CD14-positive monocyte (primary cell): ENCODE measurements around the gene AIG1. TPM values are rescaled to one million over a fixed set of nuclear protein-coding genes. Genes with fewer than 3 reads are reported as not detected.

Experiments
- DNase-seq, 3 donors: peaks; one replicate each; pipeline ENCODE4 v3.0.0-alpha.2; 2011 to 2022
- H2AFZ ChIP-seq: 2 replicates; pipeline ENCODE4 v1.6.0; 2012; ENCODE audit warnings: mild to moderate bottlenecking, low read depth, low read length, inconsistent platforms; ENCODE audit not compliant: insufficient read depth, poor library complexity, severe bottlenecking
- H3K27ac ChIP-seq, 2 donors: 1 replicate in 1 of 2; 2 replicates in 1 of 2; pipeline ENCODE4 v1.5.1; 2012 to 2013; ENCODE audit warnings: low read length in 2 of 2, control low read depth in 1 of 2, inconsistent platforms in 1 of 2, low read depth in 1 of 2, mild to moderate bottlenecking in 1 of 2
- H3K27me3 ChIP-seq, 2 donors: one replicate each; pipeline versions ENCODE4 v1.6.0 to v1.6.1; 2011 to 2013; ENCODE audit warnings: low read length in 2 of 2; ENCODE audit not compliant: control insufficient read depth in 2 of 2, insufficient read depth in 2 of 2
- H3K36me3 ChIP-seq, 2 donors: replicated peaks in 1 of 2; 1 replicate in 1 of 2; 2 replicates in 1 of 2; pipeline versions ENCODE4 v1.5.1 to v1.6.1; 2012 to 2013; ENCODE audit warnings: low read length in 2 of 2, control low read depth in 1 of 2, inconsistent platforms in 1 of 2, mild to moderate bottlenecking in 1 of 2; ENCODE audit not compliant: insufficient read depth in 2 of 2, control insufficient read depth in 1 of 2
- H3K4me1 ChIP-seq, 2 donors: 1 replicate in 1 of 2; 2 replicates in 1 of 2; pipeline versions ENCODE4 v1.5.1 to v1.6.1; 2012 to 2013; ENCODE audit warnings: low read length in 2 of 2, control low read depth in 1 of 2, inconsistent platforms in 1 of 2, mild to moderate bottlenecking in 1 of 2, moderate library complexity in 1 of 2; ENCODE audit not compliant: insufficient read depth in 2 of 2, control insufficient read depth in 1 of 2
- H3K4me2 ChIP-seq: replicated peaks from 2 replicates; pipeline ENCODE3; 2012; ENCODE audit warnings: low read length, moderate library complexity, mild to moderate bottlenecking; ENCODE audit not compliant: poor library complexity, severe bottlenecking; ENCODE audit errors: extremely low read depth
- H3K4me3 ChIP-seq, 3 experiments: fragments of 200-600 bp in 1 of 3; sonication (generic) in 1 of 3; replicated peaks in 1 of 3; 1 replicate in 2 of 3; 2 replicates in 1 of 3; pipeline ENCODE4 v1.5.1; 2011 to 2013; ENCODE audit warnings: low read length in 3 of 3, mild to moderate bottlenecking in 3 of 3, control low read depth in 2 of 3, low read depth in 2 of 3, inconsistent platforms in 1 of 3, moderate library complexity in 1 of 3
- H3K79me2 ChIP-seq: 2 replicates; pipeline ENCODE4 v1.6.0; 2012; ENCODE audit warnings: mild to moderate bottlenecking, control low read depth, inconsistent platforms, low read length, moderate library complexity; ENCODE audit not compliant: insufficient read depth
- H3K9ac ChIP-seq: 2 replicates; pipeline ENCODE4 v1.6.0; 2017; ENCODE audit warnings: low read length, mild to moderate bottlenecking; ENCODE audit not compliant: insufficient read depth, poor library complexity, severe bottlenecking
- H3K9me3 ChIP-seq, 2 donors: replicated peaks in 1 of 2; 1 replicate in 1 of 2; 2 replicates in 1 of 2; pipeline versions ENCODE4 v1.5.1 to v1.6.1; 2012 to 2013; ENCODE audit warnings: low read length in 2 of 2, control low read depth in 1 of 2; ENCODE audit not compliant: control insufficient read depth in 1 of 2, insufficient read depth in 1 of 2
- H4K20me1 ChIP-seq: 2 replicates; pipeline ENCODE4 v1.6.0; 2012; ENCODE audit warnings: mild to moderate bottlenecking, low read length, control low read depth, moderate library complexity; ENCODE audit not compliant: insufficient read depth
- H3K27ac Mint-ChIP-seq, 7 donors: one replicate each; pipeline ENCODE4 v1.8.0; 2020; ENCODE audit warnings: mild to moderate bottlenecking in 7 of 7, mixed read lengths in 7 of 7, moderate library complexity in 6 of 7, inconsistent platforms in 2 of 7
- H3K27me3 Mint-ChIP-seq, 3 donors: one replicate each; pipeline ENCODE4 v1.8.0; 2021 to 2022; ENCODE audit warnings: low read depth in 3 of 3, mild to moderate bottlenecking in 3 of 3, mixed read lengths in 3 of 3, moderate library complexity in 3 of 3, inconsistent platforms in 1 of 3
- H3K36me3 Mint-ChIP-seq, 2 donors: one replicate each; pipeline ENCODE4 v1.8.0; 2020; ENCODE audit warnings: mixed read lengths in 2 of 2, inconsistent platforms in 1 of 2, mild to moderate bottlenecking in 1 of 2
- H3K4me1 Mint-ChIP-seq: one replicate; pipeline ENCODE4 v1.8.0; 2020; ENCODE audit warnings: mild to moderate bottlenecking, mixed read lengths
- H3K4me3 Mint-ChIP-seq, 2 donors: one replicate each; pipeline ENCODE4 v1.8.0; 2020; ENCODE audit warnings: mild to moderate bottlenecking in 2 of 2, mixed read lengths in 2 of 2, moderate library complexity in 1 of 2
- H3K9me3 Mint-ChIP-seq, 7 donors: one replicate each; pipeline ENCODE4 v1.8.0; 2020 to 2022; ENCODE audit warnings: mixed read lengths in 7 of 7, mild to moderate bottlenecking in 6 of 7, moderate library complexity in 6 of 7, inconsistent platforms in 2 of 7
- WGBS: methylation state at CpG from one replicate; pipeline ENCODE4 v1.1.5; 2013; ENCODE audit warnings: missing lambda C conversion rate; ENCODE audit not compliant: insufficient coverage; 5-methylcytosine and 5-hydroxymethylcytosine counted together
- intact Hi-C, 2 donors: fragments of 100-400 bp; cut with micrococcal nuclease; formaldehyde crosslinking; loops; one replicate each; pipeline versions ENCODE4 v1.15.0 to v1.15.1; 2023
- polyA plus RNA-seq, 3 donors: library from polyadenylated mRNA; depleted of rRNA in 1 of 3; unstranded in 2 of 3; stranded (reverse) in 1 of 3; fragments of 300-500 nt in 2 of 3; fragments of >200 nt in 1 of 3; fragmentation: Illumina TruSeq in 2 of 3; gene quantifications; 1 replicate in 2 of 3; 2 replicates in 1 of 3; pipeline ENCODE4 v1.2.3, GENCODE V29; 2012 to 2021
- TF ChIP-seq, protein P1 (sequence below): fragments of 200-600 bp; IDR thresholded peaks from one replicate; pipeline ENCODE4 v1.8.0; 2022; ENCODE audit warnings: antibody characterized with exemption, mild to moderate bottlenecking

AIG1 gene
- polyA plus RNA-seq, 3 donors: 6.7 to 7.6 (median 6.8) TPM

DNA sequence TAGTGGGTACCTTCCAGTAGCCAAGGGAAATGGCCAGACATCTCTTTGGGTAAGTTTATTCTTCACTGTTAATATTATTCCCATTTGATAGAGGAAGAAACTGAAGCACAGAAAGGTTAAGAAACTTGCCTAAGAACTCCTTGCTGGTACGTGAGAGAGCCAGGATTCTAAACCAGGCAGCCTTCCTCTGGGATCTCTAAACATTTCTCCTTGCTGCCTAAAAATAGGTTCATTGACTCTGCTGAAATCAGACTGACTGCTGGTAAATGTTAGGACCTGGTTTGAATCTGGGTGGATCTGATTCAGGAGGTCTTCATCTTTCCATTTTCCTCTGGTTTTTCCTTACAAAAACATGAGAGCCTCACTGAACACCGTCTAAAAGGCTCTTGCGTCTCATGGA lies 186.9 kb downstream of the AIG1 start:
- H3K36me3 ChIP-seq: no peaks in the 10 kb centered on the region
- TF ChIP-seq, protein P1, sequence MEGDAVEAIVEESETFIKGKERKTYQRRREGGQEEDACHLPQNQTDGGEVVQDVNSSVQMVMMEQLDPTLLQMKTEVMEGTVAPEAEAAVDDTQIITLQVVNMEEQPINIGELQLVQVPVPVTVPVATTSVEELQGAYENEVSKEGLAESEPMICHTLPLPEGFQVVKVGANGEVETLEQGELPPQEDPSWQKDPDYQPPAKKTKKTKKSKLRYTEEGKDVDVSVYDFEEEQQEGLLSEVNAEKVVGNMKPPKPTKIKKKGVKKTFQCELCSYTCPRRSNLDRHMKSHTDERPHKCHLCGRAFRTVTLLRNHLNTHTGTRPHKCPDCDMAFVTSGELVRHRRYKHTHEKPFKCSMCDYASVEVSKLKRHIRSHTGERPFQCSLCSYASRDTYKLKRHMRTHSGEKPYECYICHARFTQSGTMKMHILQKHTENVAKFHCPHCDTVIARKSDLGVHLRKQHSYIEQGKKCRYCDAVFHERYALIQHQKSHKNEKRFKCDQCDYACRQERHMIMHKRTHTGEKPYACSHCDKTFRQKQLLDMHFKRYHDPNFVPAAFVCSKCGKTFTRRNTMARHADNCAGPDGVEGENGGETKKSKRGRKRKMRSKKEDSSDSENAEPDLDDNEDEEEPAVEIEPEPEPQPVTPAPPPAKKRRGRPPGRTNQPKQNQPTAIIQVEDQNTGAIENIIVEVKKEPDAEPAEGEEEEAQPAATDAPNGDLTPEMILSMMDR: no peak
- no peaks in the 10 kb centered on the region for H3K27me3 Mint-ChIP-seq
- no peak overlapping the region for H3K4me2 ChIP-seq
- H3K27ac ChIP-seq: no peak overlapping the region
- no peaks in the 10 kb centered on the region for H3K4me1 ChIP-seq
- no peak overlapping the region for H3K9ac ChIP-seq
- no peaks in the 10 kb centered on the region for H3K79me2 ChIP-seq
- no peaks in the 10 kb centered on the region for H4K20me1 ChIP-seq
- no peak overlapping the region for H2AFZ ChIP-seq
- intact Hi-C loops: no loop called here
- no peaks in the 10 kb centered on the region for H3K27me3 ChIP-seq
- no peak overlapping the region for H3K4me3 ChIP-seq
- H3K4me1 Mint-ChIP-seq: no peaks in the 10 kb centered on the region
- no peak overlapping the region for H3K4me3 Mint-ChIP-seq
- WGBS: 100% methylated on average over 1 of the region's 3 CpGs
- peaks cover 0 to 9% (median 3%) of the 10 kb centered on the region in 7 donors for H3K9me3 Mint-ChIP-seq
- H3K27ac Mint-ChIP-seq: no peak overlapping the region
- H3K36me3 Mint-ChIP-seq: no peaks in the 10 kb centered on the region
- no peak for DNase-seq
- peaks cover 0 to 2% of the 10 kb centered on the region in 2 donors for H3K9me3 ChIP-seq

DNA sequence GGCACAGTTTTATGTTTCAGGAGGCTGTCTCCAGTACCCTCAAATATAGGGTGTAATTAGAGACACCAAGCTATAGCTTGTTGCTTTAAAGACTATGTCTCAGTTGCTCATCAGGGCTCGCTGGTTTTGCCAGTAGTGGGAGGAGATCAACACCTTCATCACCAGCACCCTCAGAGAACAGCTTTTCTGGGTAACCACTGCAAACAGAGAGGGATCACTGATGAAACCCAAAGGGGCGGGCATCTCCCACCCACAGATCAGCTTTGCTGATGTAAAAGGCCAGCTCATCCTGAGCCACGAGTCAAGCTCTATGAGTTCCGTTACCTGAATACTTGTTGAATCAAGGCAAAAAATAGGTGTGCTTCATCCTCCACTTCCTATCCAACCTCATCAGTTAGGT lies 187.7 kb downstream of the AIG1 start:
- Histone ChIP-seq H2AFZ (no peak overlapping the region), H4K20me1 (no peaks in the 10 kb centered on the region), H3K4me3 (no peak overlapping the region), H3K4me1 (no peaks in the 10 kb centered on the region), H3K9ac (no peak overlapping the region), H3K79me2 (no peaks in the 10 kb centered on the region), H3K4me2 (no peak overlapping the region), H3K9me3 (peaks cover 0 to 2% of the 10 kb centered on the region in 2 donors), H3K36me3 (no peaks in the 10 kb centered on the region), H3K27ac (no peak overlapping the region), H3K27me3 (no peaks in the 10 kb centered on the region)
- WGBS: 89% methylated on average over 3 of the region's 4 CpGs
- intact Hi-C loops: no loop called here
- TF ChIP-seq, protein P1: no peak
- H3K27ac Mint-ChIP-seq: peak overlapping the region in 1 of 7 donors; percentile 38
- H3K4me3 Mint-ChIP-seq: no peak overlapping the region
- DNase-seq: no peak
- no peaks in the 10 kb centered on the region for H3K27me3 Mint-ChIP-seq
- H3K36me3 Mint-ChIP-seq: no peaks in the 10 kb centered on the region
- H3K4me1 Mint-ChIP-seq: no peaks in the 10 kb centered on the region
- peaks cover 0 to 12% (median 3%) of the 10 kb centered on the region in 7 donors for H3K9me3 Mint-ChIP-seq
